GM12891 (cell line): ENCODE data around the gene ERP29.
A peak's percentile ranks its signal among the peaks of the same experiment; 100 is the strongest.
"Not testable (repeated sequence)": the region's sequence is repeated elsewhere in the genome, so short reads cannot be mapped to it uniquely, and the experiment has no call there.

Experiments used
- DNase-seq: peaks from one replicate; pipeline ENCODE4 v3.0.0; 2011; ENCODE audit warnings: low spot score; ENCODE audit not compliant: insufficient read length
- FAIRE-seq: peaks from 2 replicates; lab custom pipeline; 2011; peaks lifted over from hg19 to GRCh38; lab: Jason Lieb, UNC
- PAX5 ChIP-seq: IDR thresholded peaks from 2 replicates; pipeline ENCODE4 v1.6.1; 2011; ENCODE audit warnings: low read length, moderate library complexity, mild to moderate bottlenecking; ENCODE audit not compliant: insufficient read depth, severe bottlenecking
- POLR2A ChIP-seq: IDR thresholded peaks from 2 replicates; pipeline ENCODE4 v1.6.1; 2011; ENCODE audit warnings: low read depth, low read length, control low read depth
- POLR2AphosphoS5 ChIP-seq: IDR thresholded peaks from 2 replicates; pipeline ENCODE4 v1.6.1; 2011; ENCODE audit warnings: low read depth, low read length, control low read depth
- POU2F2 ChIP-seq: IDR thresholded peaks from 2 replicates; pipeline ENCODE4 v1.6.1; 2011; ENCODE audit warnings: low read depth, mild to moderate bottlenecking, control low read depth, low read length, moderate library complexity
- SPI1 ChIP-seq: IDR thresholded peaks from 2 replicates; pipeline ENCODE4 v1.6.1; 2011; ENCODE audit warnings: low read depth, low read length, control low read depth
- TAF1 ChIP-seq: IDR thresholded peaks from 2 replicates; pipeline ENCODE4 v1.6.1; 2011; ENCODE audit warnings: low read depth, low read length, control low read depth

Gene ERP29

GRCh38 chr12:112029301-112029700, 16.1 kb downstream of the ERP29 start:
- no peak for TF ChIP-seq PAX5
- TF ChIP-seq SPI1 = no peak
- no peak for TF ChIP-seq POU2F2
- no peak for TF ChIP-seq POLR2AphosphoS5
- TF ChIP-seq TAF1 = no peak
- no peak for TF ChIP-seq POLR2A
- DNase-seq = no peak
- no peak for FAIRE-seq

DNA sequence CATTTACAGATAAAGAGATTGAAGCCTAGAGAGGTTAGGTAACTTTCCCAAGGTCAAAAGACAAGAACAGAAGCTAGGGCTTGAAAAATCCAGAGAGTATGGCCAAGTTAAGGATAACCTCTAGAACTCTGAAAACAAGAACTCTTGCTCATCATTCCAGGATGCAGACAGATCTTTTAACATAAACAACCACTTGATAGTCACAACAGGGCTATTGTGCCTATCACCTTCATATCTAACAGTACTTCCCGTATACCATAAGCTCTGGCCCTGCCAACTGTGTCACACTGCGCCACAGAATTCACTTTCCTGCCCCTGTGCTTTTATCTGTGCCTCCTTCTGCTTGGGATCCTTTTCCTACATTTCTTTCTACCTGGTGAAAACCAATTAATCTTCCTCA, 18.2 kb downstream of the ERP29 start:
- no peak for TF ChIP-seq POLR2A
- TF ChIP-seq SPI1 = no peak
- TF ChIP-seq POLR2AphosphoS5 = no peak
- FAIRE-seq (no peak), DNase-seq (no peak)

- no peak for FAIRE-seq
- no peak for DNase-seq
- no peak for TF ChIP-seq TAF1
- TF ChIP-seq POLR2AphosphoS5 = no peak
- no peak for TF ChIP-seq PAX5
Observed at GRCh38 chr12:112032292-112032691, 19.1 kb downstream of the ERP29 start.

DNA sequence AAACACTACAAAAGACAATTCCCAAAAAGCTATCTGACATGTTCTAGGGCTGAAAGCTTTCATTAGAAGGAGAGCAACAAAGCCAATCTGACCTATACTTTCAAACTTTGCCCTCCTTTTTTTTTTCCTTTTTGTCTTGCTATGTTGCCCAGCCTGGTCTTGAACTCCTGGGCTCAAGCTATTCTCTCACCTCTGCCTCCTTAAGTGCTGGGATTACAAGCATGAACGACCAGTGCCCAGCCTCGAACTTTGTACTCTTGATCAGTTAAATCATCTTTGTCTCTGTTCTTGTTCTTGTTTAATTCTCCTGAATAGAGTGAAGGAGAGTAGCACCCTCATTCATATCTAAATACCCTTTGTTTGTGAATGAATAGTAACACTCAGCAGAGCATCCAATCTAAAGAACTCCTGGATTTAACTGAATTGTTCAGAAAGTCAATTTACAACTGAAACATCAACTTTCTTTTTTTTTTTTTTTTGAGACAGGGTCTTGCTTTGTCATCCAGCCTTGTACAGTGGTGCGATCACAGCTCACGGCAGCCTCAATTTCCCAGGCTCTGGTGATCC, 22.1 kb downstream of the ERP29 start:
- DNase-seq = no peak
- no peak for FAIRE-seq
- TF ChIP-seq POU2F2 = no peak
- TF ChIP-seq PAX5 = no peak
- TF ChIP-seq TAF1 = no peak
- no peak for TF ChIP-seq POLR2A
- TF ChIP-seq SPI1 = no peak
- TF ChIP-seq POLR2AphosphoS5 = no peak

GRCh38 chr12:112036614-112037013, 23.4 kb downstream of the ERP29 start:
- DNase-seq, FAIRE-seq: not testable (repeated sequence)

- FAIRE-seq = peak; percentile 38
- TF ChIP-seq PAX5 (no peak), POLR2A (no peak), TAF1 (no peak), SPI1 (no peak), POU2F2 (no peak), POLR2AphosphoS5 (no peak)
- DNase-seq = no peak
Observed at GRCh38 chr12:112046003-112046402, 32.8 kb downstream of the ERP29 start.

DNA sequence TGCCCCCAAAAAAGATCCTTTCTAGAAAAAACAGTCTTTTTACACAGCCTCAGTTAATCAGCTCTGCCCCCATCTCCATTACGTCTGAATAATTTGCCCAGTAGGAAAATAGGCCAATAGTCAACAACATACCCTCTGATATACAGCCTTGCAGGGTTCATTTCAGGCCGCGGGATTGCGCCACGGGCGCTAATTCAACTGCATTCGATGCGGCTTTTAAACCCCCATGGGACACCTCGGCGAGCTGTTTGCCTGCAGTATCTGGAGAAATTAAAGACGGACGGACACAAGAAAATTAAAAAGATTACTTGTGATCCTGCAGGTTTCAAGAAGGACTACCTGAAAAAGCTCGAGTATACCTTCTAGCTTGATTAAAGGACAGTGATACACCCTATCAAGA, 36.1 kb downstream of the ERP29 start:
- TF ChIP-seq POLR2A (no peak), POU2F2 (no peak), PAX5 (no peak), SPI1 (no peak), TAF1 (no peak), POLR2AphosphoS5 (no peak)
- FAIRE-seq (no peak), DNase-seq (no peak)

- TF ChIP-seq POLR2A = no peak
- no peak for TF ChIP-seq POLR2AphosphoS5
- no peak for TF ChIP-seq SPI1
- no peak for TF ChIP-seq PAX5
- no peak for TF ChIP-seq TAF1
- no peak for TF ChIP-seq POU2F2
- no peak for FAIRE-seq
Observed at GRCh38 chr12:112061137-112061536, 47.9 kb downstream of the ERP29 start.

GRCh38 chr12:112063273-112063672, 50.0 kb downstream of the ERP29 start:
- no peak for DNase-seq
- no peak for FAIRE-seq
- TF ChIP-seq POLR2A (no peak), POLR2AphosphoS5 (no peak), POU2F2 (no peak), PAX5 (no peak), TAF1 (no peak), SPI1 (no peak)

More at GRCh38 chr12:112061137-112061536, 47.9 kb downstream of the ERP29 start:
- DNase-seq = no peak

- DNase-seq (no peak), FAIRE-seq (no peak)
- TF ChIP-seq POLR2A (no peak), POLR2AphosphoS5 (no peak)
Observed at GRCh38 chr12:112066566-112066965, 53.3 kb downstream of the ERP29 start.
